ENCODE data around the gene NIN. TPM values are rescaled to one million over a fixed set of nuclear protein-coding genes. Genes with fewer than 3 reads are reported as not detected.
A peak's percentile ranks its signal among the peaks of the same experiment; 100 is the strongest.

NIN gene
- total RNA-seq, 1 donor from 2014 or later, result 27.4 TPM

DNA sequence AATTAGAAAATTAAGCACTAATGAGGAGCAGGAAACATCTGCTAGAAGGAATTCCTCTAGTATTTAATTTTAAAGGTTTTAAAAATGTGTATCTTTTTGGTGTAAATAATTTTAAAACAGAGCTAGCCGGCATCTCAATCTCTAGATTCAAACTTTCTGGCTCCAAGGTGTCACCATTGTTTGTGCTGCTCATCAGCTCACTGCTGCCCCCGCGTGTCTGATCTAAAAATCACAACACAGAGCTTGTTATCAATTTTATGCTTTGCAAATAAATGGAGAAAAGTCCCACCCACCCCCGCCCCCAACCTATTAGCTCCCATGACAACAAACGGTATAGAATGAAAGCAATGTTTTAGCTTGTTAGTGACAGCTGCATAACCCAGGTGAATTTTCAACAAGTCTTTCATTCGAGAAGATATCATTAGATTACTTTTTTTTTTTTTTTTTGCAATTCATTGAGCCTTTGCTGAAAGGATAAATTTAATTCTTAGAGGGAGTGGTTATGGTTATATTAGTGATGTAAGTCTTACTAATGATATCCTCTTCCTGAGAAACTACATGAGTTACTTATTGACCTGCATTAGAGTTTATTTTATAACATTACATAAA, 29.6 kb upstream of the NIN start:
- Histone ChIP-seq H3K4me3 (peak overlapping the region; percentile 72), H3K9me3 (replicated peaks) (no peaks in the 10 kb centered on the region), H3K27ac (replicated peaks) (peak overlapping the region; percentile 75), H3K27me3 (ENCODE audit: low read depth) (no peaks in the 10 kb centered on the region), H3K36me3 (no peaks in the 10 kb centered on the region), H3K4me1 (peaks cover 12% of the 10 kb centered on the region)
- TF ChIP-seq, protein P1, sequence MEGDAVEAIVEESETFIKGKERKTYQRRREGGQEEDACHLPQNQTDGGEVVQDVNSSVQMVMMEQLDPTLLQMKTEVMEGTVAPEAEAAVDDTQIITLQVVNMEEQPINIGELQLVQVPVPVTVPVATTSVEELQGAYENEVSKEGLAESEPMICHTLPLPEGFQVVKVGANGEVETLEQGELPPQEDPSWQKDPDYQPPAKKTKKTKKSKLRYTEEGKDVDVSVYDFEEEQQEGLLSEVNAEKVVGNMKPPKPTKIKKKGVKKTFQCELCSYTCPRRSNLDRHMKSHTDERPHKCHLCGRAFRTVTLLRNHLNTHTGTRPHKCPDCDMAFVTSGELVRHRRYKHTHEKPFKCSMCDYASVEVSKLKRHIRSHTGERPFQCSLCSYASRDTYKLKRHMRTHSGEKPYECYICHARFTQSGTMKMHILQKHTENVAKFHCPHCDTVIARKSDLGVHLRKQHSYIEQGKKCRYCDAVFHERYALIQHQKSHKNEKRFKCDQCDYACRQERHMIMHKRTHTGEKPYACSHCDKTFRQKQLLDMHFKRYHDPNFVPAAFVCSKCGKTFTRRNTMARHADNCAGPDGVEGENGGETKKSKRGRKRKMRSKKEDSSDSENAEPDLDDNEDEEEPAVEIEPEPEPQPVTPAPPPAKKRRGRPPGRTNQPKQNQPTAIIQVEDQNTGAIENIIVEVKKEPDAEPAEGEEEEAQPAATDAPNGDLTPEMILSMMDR (IDR thresholded peaks at IDR 0.05; ENCODE audit: borderline replicate concordance), result peak; percentile 86
- DNase-seq, result peak; percentile 74
- intact Hi-C loops (cut with micrococcal nuclease), result no loop called here

DNA sequence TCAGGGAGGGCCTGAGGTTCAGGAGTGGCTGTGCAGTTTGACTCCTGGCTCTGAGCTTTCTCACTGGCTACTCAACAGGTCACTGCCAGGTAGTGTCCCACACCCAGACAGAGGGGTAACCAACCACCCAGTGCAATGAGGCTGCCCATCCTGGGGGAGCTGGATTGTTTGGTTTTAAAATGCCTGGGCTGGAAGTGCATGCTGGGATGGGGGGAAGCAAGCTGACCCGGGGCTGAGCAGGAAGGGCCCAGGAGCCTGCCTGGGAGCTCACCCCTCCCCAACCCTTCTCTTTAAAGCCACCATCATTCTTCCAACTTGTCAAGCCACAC, 28.3 kb upstream of the NIN start:
- H3K9me3 ChIP-seq (replicated peaks), result no peaks in the 10 kb centered on the region
- peaks cover 12% of the 10 kb centered on the region for H3K4me1 ChIP-seq
- no peaks in the 10 kb centered on the region for H3K36me3 ChIP-seq
- intact Hi-C loops (cut with micrococcal nuclease), result no loop called here
- no peak for DNase-seq
- TF ChIP-seq, protein P1 (IDR thresholded peaks at IDR 0.05; ENCODE audit: borderline replicate concordance), result no peak
- no peaks in the 10 kb centered on the region for H3K27me3 ChIP-seq (ENCODE audit: low read depth)
- peak overlapping the region; percentile 75 for H3K27ac ChIP-seq (replicated peaks)
- peak overlapping the region; percentile 72 for H3K4me3 ChIP-seq

DNA sequence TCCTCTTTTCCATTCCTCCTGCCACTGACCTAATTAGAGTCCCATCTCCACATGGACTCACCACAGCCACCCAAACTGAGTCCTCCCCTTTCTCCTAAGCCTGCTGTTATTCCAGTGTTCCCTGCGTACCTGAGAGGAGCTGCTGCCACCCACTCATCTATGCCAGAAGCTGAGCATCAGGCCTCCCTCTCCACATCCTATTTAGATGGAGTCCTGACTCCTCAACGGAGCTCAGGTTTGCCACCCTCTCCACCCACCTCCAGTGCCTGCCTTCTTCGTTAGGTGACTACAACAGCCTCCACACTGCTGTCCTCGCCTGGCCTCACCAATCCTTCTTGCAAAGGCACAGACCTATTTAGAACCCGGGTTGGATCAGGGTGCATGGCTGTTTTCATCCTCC, 25.7 kb upstream of the NIN start:
- TF ChIP-seq, protein P1 (IDR thresholded peaks at IDR 0.05; ENCODE audit: borderline replicate concordance), result no peak
- Histone ChIP-seq H3K36me3 (no peaks in the 10 kb centered on the region), H3K9me3 (replicated peaks) (no peaks in the 10 kb centered on the region), H3K27ac (replicated peaks) (no peak overlapping the region), H3K27me3 (ENCODE audit: low read depth) (no peaks in the 10 kb centered on the region), H3K4me3 (no peak overlapping the region), H3K4me1 (peaks cover 12% of the 10 kb centered on the region)
- DNase-seq, result no peak
- intact Hi-C loops (cut with micrococcal nuclease), result no loop called here

DNA sequence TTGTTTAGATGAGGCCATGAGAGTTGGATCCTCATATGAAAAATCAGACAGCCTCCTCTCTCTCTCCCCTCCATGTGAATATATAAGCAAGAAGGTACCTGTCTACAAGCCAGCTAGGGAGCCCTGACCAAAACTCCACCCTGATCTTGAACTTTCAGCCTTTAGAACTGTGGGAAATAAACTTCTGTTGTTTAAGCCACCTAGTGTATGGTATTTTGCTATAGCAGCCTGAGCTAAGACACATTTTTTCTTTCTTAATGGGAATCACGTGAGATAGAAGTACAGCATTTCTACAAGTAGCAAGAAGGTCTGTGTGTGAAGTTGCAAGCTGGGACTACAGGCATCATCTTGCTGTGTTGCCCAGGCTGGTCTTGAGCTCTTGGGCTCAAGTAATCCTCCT, 24.6 kb upstream of the NIN start:
- H3K27me3 ChIP-seq (ENCODE audit: low read depth), result no peaks in the 10 kb centered on the region
- H3K9me3 ChIP-seq (replicated peaks), result no peaks in the 10 kb centered on the region
- H3K4me3 ChIP-seq, result no peak overlapping the region
- TF ChIP-seq, protein P1 (IDR thresholded peaks at IDR 0.05; ENCODE audit: borderline replicate concordance), result no peak
- H3K27ac ChIP-seq (replicated peaks), result no peak overlapping the region
- no peaks in the 10 kb centered on the region for H3K36me3 ChIP-seq
- H3K4me1 ChIP-seq, result peaks cover 12% of the 10 kb centered on the region
- intact Hi-C loops (cut with micrococcal nuclease), result no loop called here
- no peak for DNase-seq

DNA sequence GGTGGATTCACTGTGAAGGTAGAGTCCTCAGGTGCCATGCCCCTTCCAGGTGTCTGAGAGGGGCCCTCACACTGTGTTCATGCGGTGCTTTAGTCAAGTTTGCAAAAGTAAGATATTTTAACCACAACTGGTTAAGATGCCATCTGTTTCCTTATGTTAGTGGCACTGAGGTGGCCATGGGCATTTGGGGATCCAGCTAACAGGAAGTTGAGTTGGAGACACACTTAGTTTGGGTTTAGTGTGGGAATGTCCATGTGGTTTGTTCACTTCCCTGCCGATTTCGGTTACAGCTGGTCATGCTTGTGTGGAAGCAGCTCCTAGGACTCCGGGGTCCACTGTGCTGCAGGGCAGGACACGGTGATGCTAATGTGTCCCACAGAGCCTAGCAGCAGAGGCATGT, 23.6 kb upstream of the NIN start:
- TF ChIP-seq, protein P1 (IDR thresholded peaks at IDR 0.05; ENCODE audit: borderline replicate concordance), result no peak
- no peaks in the 10 kb centered on the region for H3K9me3 ChIP-seq (replicated peaks)
- no peak for DNase-seq
- intact Hi-C loops (cut with micrococcal nuclease), result no loop called here
- H3K4me3 ChIP-seq, result no peak overlapping the region
- peaks cover 4% of the 10 kb centered on the region for H3K4me1 ChIP-seq
- no peaks in the 10 kb centered on the region for H3K36me3 ChIP-seq
- H3K27ac ChIP-seq (replicated peaks), result no peak overlapping the region
- no peaks in the 10 kb centered on the region for H3K27me3 ChIP-seq (ENCODE audit: low read depth)

Data from left ventricle myocardium inferior (tissue), 1 donor.